CD4-positive, alpha-beta T cell treated with Interferon gamma for 1 hour (primary cell): ENCODE measurements around the gene GNAQ.

Source experiments
- DNase-seq: peaks from one replicate; pipeline ENCODE4 v3.0.0-alpha.2; 2020

The GNAQ gene

DNA sequence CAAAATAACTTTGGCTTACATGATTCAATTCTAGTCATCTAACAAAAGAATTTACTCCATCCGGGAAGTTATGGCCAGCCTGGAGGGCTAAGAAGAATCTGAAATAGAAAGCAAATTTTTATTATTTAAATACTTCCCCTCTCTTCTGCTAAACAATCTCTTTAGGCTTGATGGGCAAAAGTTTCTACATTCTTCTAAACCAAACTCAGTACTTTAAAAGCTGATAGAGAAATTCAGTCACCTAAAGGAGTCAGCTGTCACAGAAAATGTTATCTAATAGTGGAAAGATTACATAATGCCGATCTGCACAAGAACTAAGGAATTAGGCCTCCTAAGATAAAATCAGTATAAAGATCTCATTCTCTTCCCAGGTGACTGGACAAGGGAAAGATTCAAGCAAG is 32.4 kb downstream of the GNAQ start:
- no peak for DNase-seq

- no peak for DNase-seq
Observed at GRCh38 chr9:77997611-77998284, 33.9 kb downstream of the GNAQ start.

DNA sequence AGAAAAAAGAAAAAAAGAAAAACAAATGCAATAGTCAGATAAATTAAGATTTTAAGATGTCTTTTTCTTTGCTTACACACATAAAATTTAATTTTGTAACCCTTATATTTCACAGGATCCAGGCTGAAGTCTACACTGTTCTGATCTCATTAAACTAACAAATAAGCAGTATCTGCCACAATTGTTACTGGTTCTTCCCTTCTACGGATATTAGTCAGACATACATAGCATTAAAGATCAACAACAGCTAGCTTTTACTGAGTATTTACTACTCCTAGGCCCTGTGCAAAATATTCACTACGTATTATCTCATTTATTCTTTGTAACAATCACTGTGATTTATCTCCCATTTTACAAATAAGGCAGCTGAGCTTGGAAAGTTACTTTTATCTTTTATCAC is 34.9 kb downstream of the GNAQ start:
- no peak for DNase-seq

DNA sequence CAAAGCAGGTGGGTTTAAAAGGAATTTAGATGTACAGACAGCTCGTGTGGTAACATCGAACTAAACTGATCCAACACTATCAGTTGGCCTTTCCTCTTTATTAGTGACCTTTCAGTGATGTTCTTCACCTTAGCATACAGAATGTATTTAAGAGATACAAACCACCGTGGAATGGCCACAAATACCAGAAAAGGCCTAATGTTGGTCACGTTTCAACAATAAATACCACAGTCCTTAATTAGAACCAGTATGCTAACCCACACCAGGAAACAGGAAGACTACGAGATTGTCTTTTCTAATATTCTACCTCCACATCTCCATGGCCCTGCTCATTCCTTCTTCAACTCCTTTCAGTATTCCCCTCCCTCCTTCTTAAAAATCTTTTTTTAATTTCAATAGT is 40.4 kb downstream of the GNAQ start:
- DNase-seq = no peak

- no peak for DNase-seq
Observed at GRCh38 chr9:77989909-77990308, 41.7 kb downstream of the GNAQ start.

DNA sequence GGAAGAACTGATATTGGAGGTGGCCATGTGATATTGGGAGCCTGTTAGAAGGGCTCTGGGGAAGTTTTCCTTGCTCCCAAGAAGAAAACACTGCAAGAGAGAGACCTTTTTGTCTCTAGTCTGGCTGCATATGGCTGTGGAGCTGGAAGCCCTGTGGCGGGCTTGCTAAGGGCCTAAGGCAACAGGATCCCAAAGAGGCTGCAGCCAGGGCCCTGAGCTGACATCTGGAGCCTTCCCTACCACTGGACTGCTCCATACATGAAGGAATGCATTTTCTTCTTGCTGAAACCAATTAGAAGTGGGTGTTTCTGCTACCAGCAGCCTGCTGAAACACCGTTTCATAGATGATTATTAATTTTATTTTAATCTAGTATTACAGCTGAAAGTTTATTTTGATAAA is 42.2 kb downstream of the GNAQ start:
- no peak for DNase-seq

DNA sequence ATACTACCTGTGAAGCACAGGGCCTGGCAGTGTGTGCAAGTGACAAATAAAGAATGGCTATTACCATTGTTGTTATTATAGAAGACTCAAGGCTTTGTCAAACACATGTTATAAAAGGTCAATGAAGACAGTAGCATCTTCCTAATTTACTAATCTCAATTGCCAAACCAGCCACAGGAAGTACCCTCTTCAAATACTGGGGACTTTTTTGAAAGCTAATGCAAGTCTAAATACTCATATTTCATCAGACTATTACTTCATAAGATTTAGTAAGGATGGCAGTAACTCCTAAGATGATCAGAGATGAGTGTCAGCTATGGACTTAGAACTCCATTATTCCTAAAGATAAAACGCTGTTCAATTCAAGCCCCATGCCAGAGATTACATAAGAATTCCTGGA is 43.0 kb downstream of the GNAQ start:
- DNase-seq = no peak

GRCh38 chr9:77987880-77988525 is 43.6 kb downstream of the GNAQ start:
- DNase-seq = no peak

DNA sequence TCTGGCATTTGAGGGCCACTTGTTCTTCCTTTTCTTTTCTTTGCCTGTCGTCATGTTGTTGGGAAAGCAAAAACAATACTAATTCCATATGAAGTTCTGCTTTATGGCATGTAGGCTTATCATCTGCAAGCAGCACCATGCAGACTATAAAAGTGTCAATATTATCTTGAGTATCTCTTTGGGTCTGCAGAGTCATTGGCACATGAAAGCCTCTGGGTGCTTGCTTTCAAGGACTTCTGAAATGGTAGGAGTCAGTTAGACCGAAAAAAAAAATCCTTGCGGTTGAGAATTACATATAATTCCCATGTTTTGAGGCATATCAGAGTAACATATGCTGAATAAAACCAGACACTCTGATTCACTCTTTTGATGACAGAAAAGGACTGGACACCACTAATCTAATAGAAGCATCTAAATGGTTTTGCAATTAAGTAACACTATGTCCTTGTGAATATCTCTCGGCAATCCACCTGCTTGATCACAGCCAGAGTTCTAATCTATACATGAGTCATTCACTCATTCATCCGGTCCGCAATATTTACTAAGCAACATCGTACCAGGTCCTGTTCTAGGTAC is 44.4 kb downstream of the GNAQ start:
- no peak for DNase-seq

- no peak for DNase-seq
Observed at GRCh38 chr9:77985996-77986395, 45.6 kb downstream of the GNAQ start.

- DNase-seq = no peak
Observed at GRCh38 chr9:77983320-77983662, 48.3 kb downstream of the GNAQ start.

- DNase-seq = no peak
Observed at GRCh38 chr9:77982581-77983319, 48.9 kb downstream of the GNAQ start.

DNA sequence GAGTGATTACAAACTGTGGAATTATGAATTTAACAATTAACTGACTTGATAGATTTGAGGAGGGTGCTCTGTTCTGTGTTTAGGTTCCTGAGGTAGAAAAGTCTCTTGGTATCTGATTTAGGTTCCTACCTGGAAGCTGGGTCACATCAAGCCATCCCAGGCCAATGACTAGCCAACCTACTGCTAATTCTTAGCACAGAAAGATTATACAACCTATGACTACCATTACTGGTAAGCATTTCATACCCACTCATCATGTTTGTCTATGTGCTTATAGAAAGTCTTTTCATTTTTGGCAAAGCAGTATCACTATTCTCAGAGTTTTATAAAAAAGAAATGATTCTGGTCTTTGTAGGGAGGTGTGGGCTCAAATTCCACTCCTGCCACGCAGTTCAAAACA is 49.7 kb downstream of the GNAQ start:
- DNase-seq = no peak

DNA sequence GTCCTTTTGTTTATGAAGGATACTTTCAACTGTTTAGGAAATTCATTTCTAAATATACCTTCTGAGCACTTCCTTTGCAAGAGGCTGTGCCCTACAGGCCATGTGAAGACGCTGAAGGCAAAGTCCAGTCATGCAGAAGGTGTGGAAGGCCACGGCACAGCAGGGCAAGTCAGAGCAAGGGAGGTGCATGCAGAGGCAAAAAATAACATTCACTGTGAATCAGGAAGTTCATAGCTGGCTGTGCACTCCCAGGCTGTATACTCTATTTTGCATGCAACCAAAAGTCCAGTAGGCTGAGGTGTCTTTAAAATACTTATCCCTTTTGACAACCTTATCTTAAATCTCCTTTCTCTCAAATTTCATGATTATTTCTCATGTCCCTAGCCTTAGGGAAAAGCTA is 50.3 kb downstream of the GNAQ start:
- peak; percentile 21 for DNase-seq

DNA sequence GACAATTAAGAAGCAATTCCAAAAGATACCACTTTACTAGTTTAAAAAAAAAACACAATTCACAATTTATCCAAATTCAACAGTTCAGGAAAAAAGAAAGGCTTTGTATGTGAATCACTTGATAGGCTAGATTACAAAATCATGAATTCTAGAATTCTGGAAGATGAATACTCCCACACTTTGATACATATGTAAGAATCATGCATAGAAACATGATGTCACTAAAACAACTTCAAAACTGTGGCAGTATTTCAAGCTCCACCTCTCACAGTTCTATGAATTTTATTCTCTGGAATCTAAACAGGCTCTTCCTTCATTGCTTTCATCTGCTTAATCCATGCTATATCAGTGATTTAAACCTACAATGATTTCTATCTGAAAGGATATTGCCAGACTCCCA is 51.0 kb downstream of the GNAQ start:
- no peak for DNase-seq

- DNase-seq = no peak
Observed at GRCh38 chr9:77978086-77978781, 53.4 kb downstream of the GNAQ start.

DNA sequence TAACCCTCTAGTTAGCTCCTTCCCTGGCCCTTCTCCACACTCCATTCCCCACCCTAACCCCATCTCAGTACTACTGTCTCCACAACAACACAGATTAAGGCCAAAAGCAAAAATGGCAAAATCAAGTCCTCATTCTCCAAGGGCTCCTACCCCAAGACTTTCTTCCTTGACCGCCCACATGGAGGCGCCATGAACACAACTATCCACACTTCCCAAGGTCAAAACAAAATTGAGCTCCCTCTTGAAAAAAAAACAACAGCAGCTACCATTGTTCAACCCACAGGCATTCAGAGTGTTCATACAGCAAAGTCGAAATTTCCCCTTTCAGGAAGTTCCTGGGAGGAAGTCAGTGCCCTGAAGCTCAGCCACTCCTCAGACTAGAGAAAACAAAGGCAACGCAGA is 54.4 kb downstream of the GNAQ start:
- DNase-seq = peak; percentile 56

DNA sequence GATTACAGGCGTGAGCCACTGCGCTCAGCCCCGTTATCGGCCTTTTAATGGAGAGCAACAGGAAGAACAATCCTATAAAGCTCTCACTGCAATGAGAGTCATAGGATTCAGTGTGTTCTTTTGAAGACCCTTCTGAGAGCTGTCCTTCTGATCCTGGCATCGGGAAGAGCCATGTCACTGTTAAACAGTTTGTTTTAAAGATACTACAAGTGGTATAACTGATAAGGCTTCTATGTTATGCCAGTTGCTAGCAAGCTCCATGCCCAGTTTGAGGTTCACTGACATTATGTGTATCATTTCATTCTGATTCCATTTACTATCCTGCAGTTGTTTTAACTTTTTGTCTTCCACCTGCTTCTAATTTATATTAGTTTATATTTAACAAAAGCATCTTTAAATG is 55.8 kb downstream of the GNAQ start:
- DNase-seq = no peak

DNA sequence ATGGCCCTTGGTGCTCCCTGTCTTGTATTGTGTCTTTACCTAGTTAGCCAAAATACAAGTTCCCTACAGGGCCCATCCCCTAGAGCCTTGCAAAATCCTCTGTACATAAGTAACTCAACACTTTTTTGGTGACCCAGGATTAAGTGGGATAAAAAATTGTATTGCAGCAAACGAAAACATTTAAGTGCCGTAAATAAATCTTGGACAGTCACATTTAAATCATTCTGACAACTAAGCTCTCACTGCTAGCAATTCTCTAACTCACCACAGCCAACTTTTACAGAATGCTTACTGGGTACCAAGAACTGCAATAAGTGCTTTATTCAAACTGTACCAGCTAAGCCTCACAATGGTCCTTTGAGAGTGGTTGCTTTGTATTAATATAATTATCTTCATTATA is 56.6 kb downstream of the GNAQ start:
- no peak for DNase-seq

DNA sequence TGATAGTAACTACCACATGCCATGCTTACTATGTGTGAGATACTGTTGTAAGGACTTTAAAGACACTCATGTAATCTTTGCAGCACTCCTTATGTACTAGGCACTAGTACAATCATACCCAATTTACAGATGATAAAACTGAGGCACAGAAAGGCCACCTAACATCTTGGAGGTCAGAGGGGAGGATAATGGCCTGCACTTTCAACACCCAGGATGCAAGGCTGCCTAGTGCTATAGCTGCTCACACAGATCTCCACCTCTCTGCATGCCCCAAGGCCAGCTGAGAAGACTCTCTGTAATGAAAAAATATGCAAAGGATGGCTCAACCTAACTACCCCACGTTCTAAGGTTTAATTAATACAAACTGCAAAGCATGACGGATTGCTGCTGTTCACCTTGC is 57.2 kb downstream of the GNAQ start:
- DNase-seq = no peak

DNA sequence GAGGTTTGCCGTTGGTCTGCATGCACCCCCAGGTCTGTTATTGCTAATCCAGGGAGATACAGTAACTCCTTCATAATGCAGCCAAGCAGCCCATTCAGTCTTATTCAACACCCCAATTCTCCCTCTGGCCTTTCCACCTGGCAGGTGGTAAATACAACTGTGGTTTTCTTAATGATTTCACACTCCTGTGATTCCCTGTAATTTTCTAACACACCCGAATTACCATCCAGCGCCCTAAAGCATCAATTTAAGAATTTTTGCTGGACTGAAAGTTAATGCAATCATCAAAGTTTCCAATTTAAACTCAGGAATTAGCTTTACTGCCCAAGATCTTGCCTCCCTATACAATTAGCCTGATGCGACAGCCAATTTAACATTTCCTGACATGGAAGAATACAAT is 62.5 kb downstream of the GNAQ start:
- DNase-seq = no peak

- no peak for DNase-seq
Observed at GRCh38 chr9:77968506-77968905, 63.1 kb downstream of the GNAQ start.

GRCh38 chr9:77966718-77967117 is 64.9 kb downstream of the GNAQ start:
- no peak for DNase-seq
